Measurements from ENCODE around the gene SMURF2. TPM values are rescaled to one million over a fixed set of nuclear protein-coding genes. Genes with fewer than 3 reads are reported as not detected.

SMURF2 gene
- total RNA-seq, 3 donors from 2014 or later, result 27.2 to 48.3 (median 28.6) TPM

- H3K27me3 ChIP-seq, result no peaks in the 10 kb centered on the region
- intact Hi-C loops (cut with DNase I; ENCODE audit: low total_unique reads), result no loop called here
- H3K9me3 ChIP-seq, result no peaks in the 10 kb centered on the region
- no peak overlapping the region for H3K27ac ChIP-seq
- TF ChIP-seq POLR2AphosphoS5 (IDR thresholded peaks at IDR 0.05) (no peak), CTCF (IDR thresholded peaks at IDR 0.05) (no peak), POLR2A (IDR thresholded peaks at IDR 0.05) (no peak)
- no peak for DNase-seq (ENCODE audit: low spot score in 2 of 2)
- H3K36me3 ChIP-seq, result peaks cover 13% of the 10 kb centered on the region
- no peak overlapping the region for H3K4me3 ChIP-seq
- H3K4me1 ChIP-seq, result no peaks in the 10 kb centered on the region
Measured at GRCh38 chr17:64535357-64535756, 126.8 kb downstream of the SMURF2 start.

- intact Hi-C loops (cut with DNase I; ENCODE audit: low total_unique reads), result no loop called here
- Histone ChIP-seq H3K4me1 (no peaks in the 10 kb centered on the region), H3K27ac (no peak overlapping the region), H3K4me3 (no peak overlapping the region), H3K36me3 (peaks cover 15% of the 10 kb centered on the region), H3K9me3 (no peaks in the 10 kb centered on the region), H3K27me3 (no peaks in the 10 kb centered on the region)
- TF ChIP-seq POLR2A (IDR thresholded peaks at IDR 0.05) (no peak), CTCF (IDR thresholded peaks at IDR 0.05) (no peak), POLR2AphosphoS5 (IDR thresholded peaks at IDR 0.05) (no peak)
- DNase-seq (ENCODE audit: low spot score in 2 of 2), result no peak
Measured at GRCh38 chr17:64534187-64534586, 127.9 kb downstream of the SMURF2 start.

GRCh38 chr17:64533784-64534183 lies 128.3 kb downstream of the SMURF2 start:
- no peak for DNase-seq (ENCODE audit: low spot score in 2 of 2)
- intact Hi-C loops (cut with DNase I; ENCODE audit: low total_unique reads), result no loop called here
- Histone ChIP-seq H3K4me1 (no peaks in the 10 kb centered on the region), H3K27ac (no peak overlapping the region), H3K36me3 (peaks cover 19% of the 10 kb centered on the region), H3K27me3 (no peaks in the 10 kb centered on the region), H3K4me3 (no peak overlapping the region), H3K9me3 (no peaks in the 10 kb centered on the region)
- no peak for TF ChIP-seq POLR2A (IDR thresholded peaks at IDR 0.05)
- no peak for TF ChIP-seq CTCF (IDR thresholded peaks at IDR 0.05)
- TF ChIP-seq POLR2AphosphoS5 (IDR thresholded peaks at IDR 0.05), result no peak

- Histone ChIP-seq H3K4me1 (no peaks in the 10 kb centered on the region), H3K27ac (peak overlapping the region; percentile 16 to 28), H3K27me3 (no peaks in the 10 kb centered on the region), H3K36me3 (peaks cover 26% of the 10 kb centered on the region), H3K4me3 (no peak overlapping the region), H3K9me3 (no peaks in the 10 kb centered on the region)
- TF ChIP-seq POLR2AphosphoS5 (IDR thresholded peaks at IDR 0.05) (no peak), CTCF (IDR thresholded peaks at IDR 0.05) (no peak), POLR2A (IDR thresholded peaks at IDR 0.05) (no peak)
- intact Hi-C loops (cut with DNase I; ENCODE audit: low total_unique reads), result no loop called here
- DNase-seq (ENCODE audit: low spot score in 2 of 2), result no peak
Measured at GRCh38 chr17:64532409-64532808, 129.7 kb downstream of the SMURF2 start.

GRCh38 chr17:64531955-64532371 lies 130.1 kb downstream of the SMURF2 start:
- Histone ChIP-seq H3K36me3 (peaks cover 26% of the 10 kb centered on the region), H3K4me1 (no peaks in the 10 kb centered on the region), H3K9me3 (no peaks in the 10 kb centered on the region), H3K4me3 (no peak overlapping the region), H3K27ac (peak overlapping the region; percentile 16 to 28), H3K27me3 (no peaks in the 10 kb centered on the region)
- intact Hi-C loops (cut with DNase I; ENCODE audit: low total_unique reads), result no loop called here
- TF ChIP-seq CTCF (IDR thresholded peaks at IDR 0.05) (no peak), POLR2AphosphoS5 (IDR thresholded peaks at IDR 0.05) (no peak)
- no peak for DNase-seq (ENCODE audit: low spot score in 2 of 2)

All from breast epithelium (tissue), 4 donors.